Thyroid gland (tissue), 4 donors: ENCODE results near the gene PHLPP1. TPM values are rescaled to one million over a fixed set of nuclear protein-coding genes. Genes with fewer than 3 reads are reported as not detected.

Source experiments
- DNase-seq, 2 donors: peaks; one replicate each; pipeline ENCODE4 v3.0.0-alpha.2; 2019
- H3K27ac ChIP-seq, 3 donors: fragments of 200-600 bp; sonication (generic); 1 replicate in 2 of 3; 2 replicates in 1 of 3; pipeline ENCODE4 v1.5.1; 2016 to 2019; ENCODE audit warnings: mild to moderate bottlenecking in 1 of 3, moderate library complexity in 1 of 3
- H3K27me3 ChIP-seq: fragments of 200-600 bp; sonication (generic); one replicate; pipeline ENCODE4 v1.5.1; 2019
- H3K36me3 ChIP-seq, 2 donors: fragments of 200-600 bp; sonication (generic); one replicate each; pipeline ENCODE4 v1.5.1; 2016 to 2019
- H3K4me1 ChIP-seq, 2 donors: fragments of 200-600 bp; sonication (generic); one replicate each; pipeline ENCODE4 v1.5.1; 2017 to 2019
- H3K4me3 ChIP-seq, 3 donors: fragments of 200-600 bp; sonication (generic); replicated peaks in 1 of 3; 1 replicate in 2 of 3; 2 replicates in 1 of 3; pipeline ENCODE4 v1.5.1; 2016; ENCODE audit warnings: mild to moderate bottlenecking in 1 of 3
- H3K9me3 ChIP-seq: fragments of 200-600 bp; sonication (generic); one replicate; pipeline ENCODE4 v1.5.1; 2017
- CTCF ChIP-seq, 6 experiments: fragments of 200-600 bp in 3 of 6; fragments of 450-650 bp in 3 of 6; sonication (generic) in 3 of 6; IDR thresholded peaks; one replicate each; pipeline ENCODE4 v1.5.1; 2016 to 2019; ENCODE audit warnings: antibody characterized with exemption in 6 of 6, mild to moderate bottlenecking in 2 of 6, inconsistent platforms in 1 of 6, moderate library complexity in 1 of 6
- POLR2A ChIP-seq, 2 donors: fragments of 450-650 bp; IDR thresholded peaks; one replicate each; pipeline ENCODE4 v1.6.1; 2017; ENCODE audit warnings: antibody characterized with exemption in 2 of 2, mild to moderate bottlenecking in 2 of 2, moderate library complexity in 1 of 2
- WGBS, 2 donors: methylation state at CpG; one replicate each; pipeline ENCODE4 v1.1.5; 2017; 5-methylcytosine and 5-hydroxymethylcytosine counted together
- intact Hi-C: fragments of 100-400 bp; cut with DNase I; formaldehyde crosslinking; loops from one replicate; pipeline ENCODE4 v1.15.1; 2023
- total RNA-seq, 4 donors: library from RNA; depleted of rRNA; stranded (reverse); fragments of >200 nt; gene quantifications; one replicate each; pipeline ENCODE4 v1.2.3, GENCODE V29; 2016

Gene PHLPP1
- total RNA-seq, 4 donors from 2014 or later: 14.6 to 22.7 (median 20.4) TPM

- DNase-seq: no peak
- H3K27me3 ChIP-seq: no peaks in the 10 kb centered on the region
- no peaks in the 10 kb centered on the region for H3K9me3 ChIP-seq
- no peak overlapping the region for H3K27ac ChIP-seq
- no peak overlapping the region for H3K4me3 ChIP-seq
- no peak for TF ChIP-seq POLR2A (IDR thresholded peaks at IDR 0.05)
- TF ChIP-seq CTCF (IDR thresholded peaks at IDR 0.05): no peak
- H3K4me1 ChIP-seq: no peaks in the 10 kb centered on the region
- peaks cover 0 to 7% of the 10 kb centered on the region in 2 donors for H3K36me3 ChIP-seq
- intact Hi-C loops: no loop called here
These were observed 229.1 kb downstream of the PHLPP1 start for GRCh38 chr18:62944454-62944853.

GRCh38 chr18:62948788-62949187, 233.4 kb downstream of the PHLPP1 start:
- WGBS, 2 donors: 98% methylated on average over 2 of the region's 2 CpGs

GRCh38 chr18:62950246-62950645, 234.9 kb downstream of the PHLPP1 start:
- no peak overlapping the region for H3K4me3 ChIP-seq
- TF ChIP-seq CTCF (IDR thresholded peaks at IDR 0.05) (no peak), POLR2A (IDR thresholded peaks at IDR 0.05) (no peak)
- H3K4me1 ChIP-seq: peaks cover 0 to 6% of the 10 kb centered on the region in 2 donors
- H3K27me3 ChIP-seq: no peaks in the 10 kb centered on the region
- 88 to 90% methylated on average over 1 of the region's 1 CpG for WGBS, 2 donors
- no peak for DNase-seq
- H3K36me3 ChIP-seq: peaks cover 0 to 5% of the 10 kb centered on the region in 2 donors
- no peak overlapping the region for H3K27ac ChIP-seq
- intact Hi-C loops: no loop called here
- H3K9me3 ChIP-seq: no peaks in the 10 kb centered on the region

More at GRCh38 chr18:62948788-62949187, 233.4 kb downstream of the PHLPP1 start:
- no peaks in the 10 kb centered on the region for H3K27me3 ChIP-seq
- H3K9me3 ChIP-seq: no peaks in the 10 kb centered on the region
- intact Hi-C loops: no loop called here
- H3K4me3 ChIP-seq: no peak overlapping the region
- TF ChIP-seq CTCF (IDR thresholded peaks at IDR 0.05) (no peak), POLR2A (IDR thresholded peaks at IDR 0.05) (no peak)
- no peak overlapping the region for H3K27ac ChIP-seq
- H3K36me3 ChIP-seq: peaks cover 0 to 7% of the 10 kb centered on the region in 2 donors
- no peak for DNase-seq
- H3K4me1 ChIP-seq: no peaks in the 10 kb centered on the region

- DNase-seq: no peak
- Histone ChIP-seq H3K36me3 (no peaks in the 10 kb centered on the region), H3K4me1 (peaks cover 0 to 6% of the 10 kb centered on the region in 2 donors), H3K27me3 (no peaks in the 10 kb centered on the region), H3K4me3 (no peak overlapping the region), H3K27ac (no peak overlapping the region), H3K9me3 (no peaks in the 10 kb centered on the region)
- intact Hi-C loops: no loop called here
- WGBS, 2 donors: 87 to 91% methylated on average over 4 of the region's 4 CpGs
- TF ChIP-seq CTCF (IDR thresholded peaks at IDR 0.05): no peak
- no peak for TF ChIP-seq POLR2A (IDR thresholded peaks at IDR 0.05)
These were observed 237.5 kb downstream of the PHLPP1 start for GRCh38 chr18:62952807-62953206.

GRCh38 chr18:62953663-62954062, 238.3 kb downstream of the PHLPP1 start:
- 59 to 63% methylated on average over 2 of the region's 2 CpGs for WGBS, 2 donors
- no peaks in the 10 kb centered on the region for H3K36me3 ChIP-seq
- no peak overlapping the region for H3K27ac ChIP-seq
- H3K9me3 ChIP-seq: no peaks in the 10 kb centered on the region
- no peaks in the 10 kb centered on the region for H3K27me3 ChIP-seq
- H3K4me1 ChIP-seq: peaks cover 0 to 6% of the 10 kb centered on the region in 2 donors
- DNase-seq: no peak
- H3K4me3 ChIP-seq: no peak overlapping the region
- intact Hi-C loops: no loop called here
- TF ChIP-seq CTCF (IDR thresholded peaks at IDR 0.05) (no peak), POLR2A (IDR thresholded peaks at IDR 0.05) (no peak)
